Keratinocyte (primary cell): ENCODE results near the gene LYVE1. TPM values are rescaled to one million over a fixed set of nuclear protein-coding genes. Genes with fewer than 3 reads are reported as not detected.

ENCODE experiments used
- DNase-seq: peaks from one replicate; pipeline ENCODE4 v3.0.0-alpha.2; 2011; ENCODE audit warnings: low read depth, missing footprints, low spot score
- FAIRE-seq: peaks from 2 replicates; lab custom pipeline; 2011; peaks lifted over from hg19 to GRCh38; lab: Jason Lieb, UNC
- H2AFZ ChIP-seq: 2 replicates; pipeline ENCODE4 v1.6.0; 2012; ENCODE audit warnings: low read length, control low read depth, inconsistent platforms; ENCODE audit not compliant: control insufficient read depth
- H3K27ac ChIP-seq: 2 replicates; pipeline ENCODE4 v1.5.1; 2011; ENCODE audit warnings: low read length; ENCODE audit not compliant: control insufficient read depth, insufficient read depth
- H3K27me3 ChIP-seq: 3 replicates; pipeline ENCODE4 v1.6.0; 2011; ENCODE audit warnings: low read length; ENCODE audit not compliant: control insufficient read depth, insufficient read depth; ENCODE audit errors: extremely low read depth
- H3K36me3 ChIP-seq, 2 experiments: 2 replicates in 1 of 2; 3 replicates in 1 of 2; pipeline ENCODE4 v1.5.1; 2011; ENCODE audit warnings: low read length in 2 of 2, mild to moderate bottlenecking in 1 of 2; ENCODE audit not compliant: control insufficient read depth in 2 of 2, insufficient read depth in 2 of 2; ENCODE audit errors: extremely low read depth in 1 of 2
- H3K4me1 ChIP-seq: 3 replicates; pipeline ENCODE4 v1.5.1; 2011; ENCODE audit warnings: low read length; ENCODE audit not compliant: control insufficient read depth, insufficient read depth; ENCODE audit errors: extremely low read depth
- H3K4me2 ChIP-seq: 3 replicates; pipeline ENCODE4 v1.6.0; 2011; ENCODE audit warnings: low read depth, low read length; ENCODE audit not compliant: control insufficient read depth, insufficient read depth; ENCODE audit errors: extremely low read depth
- H3K4me3 ChIP-seq, 3 experiments: fragments of 200-600 bp in 1 of 3; sonication (generic) in 1 of 3; 2 replicates in 2 of 3; 3 replicates in 1 of 3; pipeline ENCODE4 v1.5.1; 2011 to 2016; ENCODE audit warnings: low read length in 3 of 3, mild to moderate bottlenecking in 3 of 3, control low read depth in 2 of 3, inconsistent platforms in 1 of 3, low read depth in 1 of 3, mixed read lengths in 1 of 3, mixed run types in 1 of 3, moderate library complexity in 1 of 3; ENCODE audit not compliant: control insufficient read depth in 2 of 3, insufficient read depth in 2 of 3; ENCODE audit errors: extremely low read depth in 1 of 3
- H3K79me2 ChIP-seq: 2 replicates; pipeline ENCODE4 v1.6.0; 2012; ENCODE audit warnings: low read length; ENCODE audit not compliant: control insufficient read depth, insufficient read depth
- H3K9ac ChIP-seq: 3 replicates; pipeline ENCODE4 v1.6.0; 2011; ENCODE audit warnings: low read length; ENCODE audit not compliant: control insufficient read depth, insufficient read depth; ENCODE audit errors: extremely low read depth
- H3K9me1 ChIP-seq: 3 replicates; pipeline ENCODE4 v1.6.0; 2011; ENCODE audit warnings: low read length; ENCODE audit not compliant: control insufficient read depth, insufficient read depth; ENCODE audit errors: extremely low read depth
- H3K9me3 ChIP-seq: 2 replicates; pipeline ENCODE4 v1.5.1; 2012; ENCODE audit warnings: low read depth, low read length; ENCODE audit not compliant: control insufficient read depth
- H4K20me1 ChIP-seq: 3 replicates; pipeline ENCODE4 v1.6.0; 2011; ENCODE audit warnings: low read length; ENCODE audit not compliant: control insufficient read depth, insufficient read depth; ENCODE audit errors: extremely low read depth
- CTCF ChIP-seq, 3 experiments: IDR thresholded peaks in 1 of 3; conservative IDR thresholded peaks in 1 of 3; optimal IDR thresholded peaks in 1 of 3; 2 replicates in 2 of 3; 3 replicates in 1 of 3; pipeline versions ENCODE3 to v1.5.1; 2011; ENCODE audit warnings: low read length in 3 of 3, mild to moderate bottlenecking in 3 of 3, moderate library complexity in 2 of 3, control low read depth in 1 of 3, inconsistent platforms in 1 of 3; ENCODE audit not compliant: insufficient read depth in 2 of 3; ENCODE audit errors: extremely low read depth in 1 of 3
- EZH2 ChIP-seq: IDR thresholded peaks from one replicate; pipeline ENCODE4 v1.6.1; 2012; ENCODE audit warnings: inconsistent platforms, mild to moderate bottlenecking, low read length, moderate library complexity
- dilution Hi-C: fragments of 300-500 bp; cut with MboI; formaldehyde crosslinking; loops from one replicate; pipeline ENCODE4 v1.7.0; 2020; ENCODE audit warnings: low sequenced_read_pairs; ENCODE audit not compliant: extremely low pct_ligation_motif_present
- polyA plus RNA-seq, 5 experiments: library from polyadenylated mRNA; depleted of rRNA in 3 of 5; stranded (reverse) in 3 of 5; stranded (forward) in 1 of 5; unstranded in 1 of 5; fragments of >200 nt; gene quantifications; 1 replicate in 1 of 5; 2 replicates in 3 of 5; 3 replicates in 1 of 5; pipeline versions ENCODE4 v1.2.1 to v1.2.3, GENCODE V29; 2011 to 2012; ENCODE audit warnings: missing spikeins in 2 of 5, low read depth in 1 of 5, low replicate concordance in 1 of 5

LYVE1 gene
- polyA plus RNA-seq, 1 donor (not counting 4 experiments of a cell fraction or from before 2014, with no cell fraction given), result not detected

GRCh38 chr11:10580623-10581022 is 12.2 kb upstream of the LYVE1 start:
- no peak overlapping the region for H3K4me3 ChIP-seq
- peaks cover 10% of the 10 kb centered on the region for H3K4me1 ChIP-seq
- H4K20me1 ChIP-seq, result no peaks in the 10 kb centered on the region
- H3K9ac ChIP-seq, result no peak overlapping the region
- H3K9me1 ChIP-seq, result no peaks in the 10 kb centered on the region
- no peak overlapping the region for H3K27ac ChIP-seq
- DNase-seq, result no peak
- no peaks in the 10 kb centered on the region for H3K36me3 ChIP-seq
- no peak overlapping the region for H2AFZ ChIP-seq
- TF ChIP-seq CTCF (optimal IDR thresholded peaks at IDR 0.05 in 1 of 3, IDR thresholded peaks at IDR 0.05 in 1 of 3, conservative IDR thresholded peaks at IDR 0.05 in 1 of 3; ENCODE audit: extremely low read depth in 1 of 3, insufficient read depth in 2 of 3, low read length in 3 of 3) (no peak), EZH2 (no peak)
- FAIRE-seq, result no peak
- H3K27me3 ChIP-seq, result no peaks in the 10 kb centered on the region
- H3K79me2 ChIP-seq, result no peaks in the 10 kb centered on the region
- H3K4me2 ChIP-seq, result no peak overlapping the region
- dilution Hi-C loops, result no loop called here
- H3K9me3 ChIP-seq, result no peaks in the 10 kb centered on the region

GRCh38 chr11:10579700-10580099 is 11.2 kb upstream of the LYVE1 start:
- Histone ChIP-seq H2AFZ (no peak overlapping the region), H3K27ac (no peak overlapping the region), H3K27me3 (no peaks in the 10 kb centered on the region), H3K9ac (no peak overlapping the region), H3K9me3 (no peaks in the 10 kb centered on the region), H3K36me3 (no peaks in the 10 kb centered on the region), H3K4me1 (peaks cover 5% of the 10 kb centered on the region), H3K79me2 (no peaks in the 10 kb centered on the region), H4K20me1 (no peaks in the 10 kb centered on the region), H3K4me2 (no peak overlapping the region), H3K9me1 (no peaks in the 10 kb centered on the region), H3K4me3 (no peak overlapping the region)
- TF ChIP-seq EZH2, result no peak
- no peak for TF ChIP-seq CTCF (optimal IDR thresholded peaks at IDR 0.05 in 1 of 3, IDR thresholded peaks at IDR 0.05 in 1 of 3, conservative IDR thresholded peaks at IDR 0.05 in 1 of 3; ENCODE audit: extremely low read depth in 1 of 3, insufficient read depth in 2 of 3, low read length in 3 of 3)
- dilution Hi-C loops, result no loop called here
- no peak for FAIRE-seq
- no peak for DNase-seq
